Stimulated activated CD4-positive, alpha-beta T cell treated with anti-CD3 and anti-CD28 coated beads, Interleukin-1b, Interleukin-23, amount 100 ng/mL, for 4 hours (primary cell): ENCODE results near the gene PRR35.
A peak's percentile ranks its signal among the peaks of the same experiment; 100 is the strongest.

Experiments
- DNase-seq, 2 donors: peaks; one replicate each; pipeline ENCODE4 v3.0.0-alpha.2; 2020; ENCODE audit warnings: low read depth in 2 of 2

The PRR35 gene

GRCh38 chr16:564690-565418, 4.7 kb downstream of the PRR35 start:
- DNase-seq, result no peak

GRCh38 chr16:565419-566330, 5.5 kb downstream of the PRR35 start:
- DNase-seq, result no peak

GRCh38 chr16:566475-567372, 6.5 kb downstream of the PRR35 start, which contains the start of gene NHLRC4:
Gene NHLRC4 (plus strand): TSS chr16:567005. CDS start chr16:568048, 1,043 bp downstream.
- peak in 1 of 2 donors; percentile 28 for DNase-seq

- DNase-seq, result no peak
These were observed 7.4 kb downstream of the PRR35 start for GRCh38 chr16:567373-568256.

GRCh38 chr16:568401-569258, 8.4 kb downstream of the PRR35 start:
- DNase-seq, result no peak

- peak; percentile 40 to 63 for DNase-seq
These were observed 9.5 kb downstream of the PRR35 start, which contains the start of gene PIGQ for GRCh38 chr16:569445-570254. Gene PIGQ (plus strand): TSS chr16:569968. CDS start chr16:574075, 4,107 bp downstream.

GRCh38 chr16:572865-573650, 12.9 kb downstream of the PRR35 start:
- no peak for DNase-seq

- DNase-seq, result no peak
These were observed 14.0 kb downstream of the PRR35 start for GRCh38 chr16:574021-574760.

- DNase-seq, result no peak
These were observed 15.4 kb downstream of the PRR35 start for GRCh38 chr16:575354-576196.

- DNase-seq, result no peak
These were observed 16.1 kb downstream of the PRR35 start for GRCh38 chr16:576197-576822.

- DNase-seq, result no peak
These were observed 16.6 kb downstream of the PRR35 start for GRCh38 chr16:576823-577201.

GRCh38 chr16:577796-578195, 17.6 kb downstream of the PRR35 start:
- no peak for DNase-seq

GRCh38 chr16:578232-578869, 18.2 kb downstream of the PRR35 start:
- no peak for DNase-seq

- DNase-seq, result peak; percentile 28 to 59
These were observed 18.7 kb downstream of the PRR35 start for GRCh38 chr16:578870-579405.
